KMS-11 (cell line): Measurements from ENCODE around the gene FKBP8.

ENCODE experiments used
- H2AFZ ChIP-seq: fragments of 200-600 bp; sonication (generic); 2 replicates; pipeline ENCODE4 v1.6.1; 2016; ENCODE audit warnings: antibody characterized with exemption, mixed run types, low read depth
- H3K27ac ChIP-seq: fragments of 200-600 bp; sonication (generic); 2 replicates; pipeline ENCODE4 v1.6.1; 2016; ENCODE audit warnings: mild to moderate bottlenecking, mixed run types
- H3K27me3 ChIP-seq: fragments of 200-600 bp; sonication (generic); 2 replicates; pipeline ENCODE4 v1.6.1; 2017; ENCODE audit warnings: mild to moderate bottlenecking, low read depth, mixed run types, moderate library complexity; ENCODE audit not compliant: insufficient read depth
- H3K36me3 ChIP-seq: fragments of 200-600 bp; sonication (generic); 2 replicates; pipeline ENCODE4 v1.6.1; 2017; ENCODE audit warnings: mild to moderate bottlenecking, mixed run types; ENCODE audit not compliant: insufficient read depth
- H3K4me1 ChIP-seq: fragments of 200-600 bp; sonication (generic); 2 replicates; pipeline ENCODE4 v1.6.1; 2016; ENCODE audit warnings: mild to moderate bottlenecking, low read depth, mixed run types; ENCODE audit not compliant: poor library complexity, severe bottlenecking
- H3K4me2 ChIP-seq: fragments of 200-600 bp; sonication (generic); 2 replicates; pipeline ENCODE4 v1.7.0; 2016; ENCODE audit warnings: mild to moderate bottlenecking, mixed run types
- H3K4me3 ChIP-seq: fragments of 200-600 bp; sonication (generic); IDR thresholded peaks from 2 replicates; pipeline ENCODE4 v1.6.1; 2017; ENCODE audit warnings: low read depth, low read length, mixed read lengths; ENCODE audit not compliant: insufficient read depth
- H3K79me2 ChIP-seq: fragments of 200-600 bp; sonication (generic); 2 replicates; pipeline ENCODE4 v1.6.1; 2016; ENCODE audit warnings: low read depth, mixed run types; ENCODE audit not compliant: insufficient read depth
- H3K9ac ChIP-seq: fragments of 200-600 bp; sonication (generic); 2 replicates; pipeline ENCODE4 v1.6.1; 2016; ENCODE audit warnings: mild to moderate bottlenecking, mixed run types
- H4K20me1 ChIP-seq: fragments of 200-600 bp; sonication (generic); 2 replicates; pipeline ENCODE4 v1.6.1; 2016; ENCODE audit warnings: mild to moderate bottlenecking, mixed run types; ENCODE audit not compliant: insufficient read depth
- TF ChIP-seq, protein P1 (sequence below): fragments of 200-600 bp; sonication (generic); conservative IDR thresholded peaks from 2 replicates; pipeline ENCODE4 v1.6.1; 2017; ENCODE audit warnings: low read depth, mild to moderate bottlenecking, antibody characterized with exemption, low read length, moderate library complexity, mixed read lengths

The FKBP8 gene

DNA sequence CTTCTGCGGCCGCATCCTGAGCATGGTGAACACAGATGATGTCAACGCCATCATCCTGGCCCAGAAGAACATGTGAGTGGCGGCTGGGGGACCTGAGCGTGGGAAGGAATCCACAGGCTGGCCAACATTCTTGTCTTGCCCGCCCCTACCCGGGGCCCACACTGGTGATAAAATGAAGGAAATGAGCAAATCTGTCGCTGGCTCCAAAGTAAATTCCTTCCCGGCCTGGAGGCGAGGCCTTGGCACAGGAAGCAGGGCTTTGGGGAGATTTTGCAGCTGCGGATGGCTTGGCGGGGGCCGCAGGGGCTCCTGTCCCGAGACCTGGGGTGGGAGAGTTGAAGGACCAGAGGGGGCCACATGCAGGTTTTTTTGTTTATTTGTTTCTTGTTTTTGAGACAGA lies 18.7 kb upstream of the FKBP8 start:
- Histone ChIP-seq H3K36me3 (no peaks in the 10 kb centered on the region; the same call in 1 of the 2 replicates), H3K4me1 (peaks cover 12% of the 10 kb centered on the region), H4K20me1 (no peaks in the 10 kb centered on the region), H3K79me2 (peaks cover 19% of the 10 kb centered on the region), H3K27me3 (no peaks in the 10 kb centered on the region), H3K9ac (no peak overlapping the region), H3K27ac (no peak overlapping the region), H3K4me2 (no peak overlapping the region), H2AFZ (no peak overlapping the region), H3K4me3 (no peak overlapping the region)
- TF ChIP-seq, protein P1, sequence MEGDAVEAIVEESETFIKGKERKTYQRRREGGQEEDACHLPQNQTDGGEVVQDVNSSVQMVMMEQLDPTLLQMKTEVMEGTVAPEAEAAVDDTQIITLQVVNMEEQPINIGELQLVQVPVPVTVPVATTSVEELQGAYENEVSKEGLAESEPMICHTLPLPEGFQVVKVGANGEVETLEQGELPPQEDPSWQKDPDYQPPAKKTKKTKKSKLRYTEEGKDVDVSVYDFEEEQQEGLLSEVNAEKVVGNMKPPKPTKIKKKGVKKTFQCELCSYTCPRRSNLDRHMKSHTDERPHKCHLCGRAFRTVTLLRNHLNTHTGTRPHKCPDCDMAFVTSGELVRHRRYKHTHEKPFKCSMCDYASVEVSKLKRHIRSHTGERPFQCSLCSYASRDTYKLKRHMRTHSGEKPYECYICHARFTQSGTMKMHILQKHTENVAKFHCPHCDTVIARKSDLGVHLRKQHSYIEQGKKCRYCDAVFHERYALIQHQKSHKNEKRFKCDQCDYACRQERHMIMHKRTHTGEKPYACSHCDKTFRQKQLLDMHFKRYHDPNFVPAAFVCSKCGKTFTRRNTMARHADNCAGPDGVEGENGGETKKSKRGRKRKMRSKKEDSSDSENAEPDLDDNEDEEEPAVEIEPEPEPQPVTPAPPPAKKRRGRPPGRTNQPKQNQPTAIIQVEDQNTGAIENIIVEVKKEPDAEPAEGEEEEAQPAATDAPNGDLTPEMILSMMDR = no peak

GRCh38 chr19:18559685-18560084 lies 16.3 kb upstream of the FKBP8 start:
- TF ChIP-seq, protein P1 = no peak
- H3K27ac ChIP-seq = no peak overlapping the region
- H3K4me1 ChIP-seq = peaks cover 12% of the 10 kb centered on the region
- no peaks in the 10 kb centered on the region for H4K20me1 ChIP-seq
- H3K36me3 ChIP-seq = no peaks in the 10 kb centered on the region
- H3K4me2 ChIP-seq = peak overlapping the region; percentile 29; the same call in 1 of the 2 replicates
- H3K79me2 ChIP-seq = peaks cover 19% of the 10 kb centered on the region
- no peak overlapping the region for H3K9ac ChIP-seq
- no peaks in the 10 kb centered on the region for H3K27me3 ChIP-seq
- H3K4me3 ChIP-seq = no peak overlapping the region
- no peak overlapping the region for H2AFZ ChIP-seq

GRCh38 chr19:18558604-18559003 lies 15.2 kb upstream of the FKBP8 start:
- no peak overlapping the region for H2AFZ ChIP-seq
- peak overlapping the region; percentile 66; the same call in 1 of the 2 replicates for H3K9ac ChIP-seq
- H4K20me1 ChIP-seq = no peaks in the 10 kb centered on the region
- peak overlapping the region; percentile 63 for H3K4me2 ChIP-seq
- peaks cover 19% of the 10 kb centered on the region for H3K79me2 ChIP-seq
- TF ChIP-seq, protein P1 = no peak
- H3K36me3 ChIP-seq = no peaks in the 10 kb centered on the region
- peaks cover 12% of the 10 kb centered on the region for H3K4me1 ChIP-seq
- H3K4me3 ChIP-seq = no peak overlapping the region
- H3K27me3 ChIP-seq = no peaks in the 10 kb centered on the region
- H3K27ac ChIP-seq = peak overlapping the region; percentile 36; the same call in 1 of the 2 replicates

- Histone ChIP-seq H2AFZ (0 out of 2 replicates have a peak overlapping the region, but pooled peaks have one; percentile 64), H4K20me1 (no peaks in the 10 kb centered on the region), H3K27ac (peak overlapping the region; percentile 36), H3K79me2 (peaks cover 19% of the 10 kb centered on the region), H3K9ac (peak overlapping the region; percentile 66), H3K27me3 (no peaks in the 10 kb centered on the region), H3K4me1 (peaks cover 12% of the 10 kb centered on the region), H3K4me3 (no peak overlapping the region), H3K4me2 (peak overlapping the region; percentile 63), H3K36me3 (no peaks in the 10 kb centered on the region)
- TF ChIP-seq, protein P1 = no peak
These were observed 14.8 kb upstream of the FKBP8 start for GRCh38 chr19:18558202-18558555.
